Measurements from ENCODE around the gene PDSS2.

- TF ChIP-seq CTCF (IDR thresholded peaks at IDR 0.05; ENCODE audit: low read depth, low read length), result no peak
- no peak for TF ChIP-seq POLR2A (IDR thresholded peaks at IDR 0.05; ENCODE audit: extremely low read depth, insufficient read length)
Observed at GRCh38 chr6:107313776-107314175, 145.6 kb downstream of the PDSS2 start.
